Activated CD4-positive, alpha-beta T cell treated with anti-CD3 and anti-CD28 coated beads, Interleukin-2, Interleukin-4, amounts not matched to agents 100 ng/mL and 50 ng/mL, durations not matched to agents 16 hours and 8 hours (primary cell): Measurements from ENCODE around the gene ANK2.
A peak's percentile ranks its signal among the peaks of the same experiment; 100 is the strongest.

ENCODE experiments used
- DNase-seq: peaks from one replicate; pipeline ENCODE4 v3.0.0-alpha.2; 2020; ENCODE audit warnings: low spot score

ANK2 gene

DNA sequence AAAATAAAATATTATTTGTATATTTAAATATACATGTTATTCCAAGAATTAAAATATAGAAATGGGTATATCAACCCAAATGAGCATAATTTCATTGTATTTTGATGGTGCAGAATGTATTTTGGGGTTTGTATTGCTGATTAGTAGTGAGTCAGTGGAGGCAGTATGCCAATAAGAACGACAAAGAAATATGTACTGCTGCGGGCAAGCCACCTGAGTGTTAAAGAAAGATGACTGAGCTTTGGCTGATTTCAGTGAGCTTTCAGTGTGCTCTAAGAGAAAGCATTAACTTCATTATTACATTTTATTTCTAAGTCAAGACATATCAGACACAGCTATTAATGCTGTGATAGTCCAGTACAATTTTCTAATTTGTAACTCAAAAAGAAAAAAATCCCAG is 297.8 kb downstream of the ANK2 start:
- DNase-seq: no peak

DNA sequence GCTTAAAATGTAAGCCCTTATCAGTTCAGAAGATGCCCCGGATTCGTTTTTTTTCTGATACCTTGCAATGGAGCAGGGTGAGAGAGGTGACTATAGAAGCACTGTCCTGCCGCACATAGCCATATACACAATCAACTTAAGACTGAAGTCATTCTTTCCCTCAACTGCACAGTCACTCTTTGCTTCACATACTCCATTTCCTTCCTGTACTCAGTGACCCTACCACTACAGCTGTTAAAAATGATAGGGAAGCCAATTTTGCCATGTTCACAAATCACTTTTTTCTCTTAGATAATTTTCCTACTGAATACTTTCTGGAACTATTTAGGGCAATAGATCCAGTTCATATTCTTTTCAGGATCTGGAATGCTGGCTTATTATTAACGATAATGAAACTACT is 300.0 kb downstream of the ANK2 start:
- DNase-seq: no peak

DNA sequence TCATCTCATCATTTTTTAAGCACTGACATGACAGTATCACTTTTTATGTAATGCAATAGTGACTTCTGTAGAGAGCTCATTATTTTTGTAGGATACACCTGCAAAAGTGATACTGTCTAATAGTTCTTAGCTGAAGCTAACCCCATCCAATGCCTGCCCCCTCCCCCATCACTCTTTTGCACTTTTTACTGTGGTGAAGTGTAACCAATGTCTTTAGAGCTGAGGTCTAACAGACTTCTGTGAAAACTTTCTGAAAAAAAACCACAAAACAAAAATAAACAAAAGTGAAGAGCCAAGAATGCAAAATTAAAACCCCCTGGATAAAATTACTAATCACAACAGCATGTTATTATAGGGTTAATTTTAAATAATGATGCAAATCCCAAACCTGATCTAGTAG is 301.1 kb downstream of the ANK2 start:
- DNase-seq: no peak

DNA sequence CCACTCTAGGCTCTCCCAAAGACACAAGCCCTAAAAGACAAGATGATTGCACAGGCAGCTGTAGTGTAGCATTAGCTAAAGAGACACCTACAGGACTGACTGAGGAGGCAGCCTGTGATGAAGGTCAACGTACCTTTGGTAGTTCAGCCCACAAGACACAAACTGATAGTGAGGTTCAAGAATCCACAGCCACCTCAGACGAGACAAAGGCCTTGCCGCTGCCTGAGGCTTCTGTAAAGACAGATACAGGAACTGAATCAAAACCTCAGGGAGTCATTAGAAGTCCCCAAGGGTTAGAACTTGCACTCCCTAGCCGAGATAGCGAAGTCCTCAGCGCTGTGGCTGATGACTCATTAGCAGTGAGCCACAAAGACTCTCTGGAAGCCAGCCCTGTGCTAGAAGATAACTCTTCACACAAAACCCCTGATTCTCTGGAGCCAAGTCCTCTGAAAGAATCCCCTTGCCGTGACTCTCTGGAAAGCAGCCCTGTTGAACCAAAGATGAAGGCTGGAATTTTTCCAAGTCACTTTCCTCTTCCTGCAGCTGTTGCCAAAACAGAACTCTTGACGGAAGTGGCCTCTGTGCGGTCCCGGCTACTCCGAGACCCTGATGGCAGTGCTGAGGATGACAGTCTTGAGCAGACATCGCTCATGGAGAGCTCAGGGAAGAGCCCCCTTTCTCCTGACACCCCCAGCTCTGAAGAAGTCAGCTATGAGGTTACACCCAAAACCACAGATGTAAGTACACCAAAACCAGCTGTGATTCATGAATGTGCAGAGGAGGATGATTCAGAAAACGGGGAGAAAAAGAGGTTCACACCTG is 306.3 kb downstream of the ANK2 start:
- peak; percentile 91 for DNase-seq

DNA sequence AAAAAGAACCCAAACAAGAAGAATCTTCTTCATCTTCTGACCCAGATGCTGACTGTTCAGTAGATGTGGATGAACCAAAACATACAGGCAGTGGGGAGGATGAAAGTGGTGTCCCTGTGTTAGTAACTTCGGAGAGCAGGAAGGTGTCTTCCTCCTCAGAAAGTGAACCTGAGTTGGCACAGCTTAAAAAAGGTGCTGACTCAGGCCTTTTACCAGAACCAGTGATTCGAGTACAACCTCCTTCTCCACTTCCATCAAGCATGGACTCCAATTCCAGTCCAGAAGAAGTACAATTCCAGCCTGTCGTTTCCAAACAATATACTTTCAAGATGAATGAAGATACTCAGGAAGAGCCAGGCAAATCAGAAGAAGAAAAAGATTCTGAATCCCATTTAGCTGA is 307.0 kb downstream of the ANK2 start:
- DNase-seq: no peak

DNA sequence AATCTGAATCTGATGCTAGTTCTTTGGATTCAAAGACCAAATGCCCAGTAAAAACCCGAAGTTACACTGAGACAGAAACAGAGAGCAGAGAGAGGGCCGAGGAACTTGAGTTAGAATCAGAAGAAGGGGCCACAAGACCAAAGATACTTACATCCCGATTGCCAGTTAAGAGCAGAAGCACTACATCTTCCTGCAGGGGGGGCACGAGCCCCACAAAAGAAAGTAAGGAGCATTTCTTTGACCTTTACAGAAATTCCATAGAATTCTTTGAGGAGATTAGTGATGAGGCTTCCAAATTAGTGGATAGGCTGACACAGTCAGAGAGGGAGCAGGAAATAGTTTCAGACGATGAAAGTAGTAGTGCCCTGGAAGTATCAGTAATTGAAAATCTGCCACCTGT is 309.3 kb downstream of the ANK2 start:
- DNase-seq: no peak

DNA sequence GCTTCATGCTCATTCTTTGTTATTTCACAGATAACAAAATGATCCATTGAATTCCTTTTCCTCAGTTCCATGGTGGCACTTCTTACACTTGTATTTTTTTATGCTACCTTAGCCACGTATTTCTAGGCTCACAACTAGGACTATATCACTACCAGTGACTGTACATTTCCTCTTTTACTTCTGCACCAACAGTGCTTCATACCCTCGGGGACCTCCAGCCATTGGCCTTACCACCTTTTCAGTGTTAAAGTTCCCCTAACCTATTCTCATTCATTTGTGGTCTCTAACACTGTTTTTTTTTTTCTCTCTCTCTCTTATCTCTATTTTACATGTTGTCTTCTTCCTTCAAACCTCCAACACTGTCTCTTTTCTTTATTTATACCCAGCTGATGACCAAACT is 315.9 kb downstream of the ANK2 start:
- DNase-seq: no peak

DNA sequence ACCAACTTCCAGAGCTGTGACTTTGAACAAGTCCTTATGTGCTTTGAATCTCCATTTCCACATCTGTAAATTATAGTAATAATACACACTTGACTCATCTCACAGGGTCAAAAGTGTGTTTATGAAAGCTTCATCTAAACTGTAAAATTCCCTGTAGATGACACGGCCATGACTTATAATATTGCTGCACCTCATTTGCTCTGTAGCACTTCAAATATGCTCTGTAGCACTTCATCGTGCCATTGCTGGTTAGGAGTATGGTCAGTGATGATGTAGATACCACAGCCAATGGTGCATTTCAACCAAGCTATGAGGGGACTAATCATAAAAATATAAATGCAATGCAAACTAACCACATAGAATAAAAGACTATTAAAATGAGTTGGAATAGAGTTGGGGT is 318.6 kb downstream of the ANK2 start:
- no peak for DNase-seq

DNA sequence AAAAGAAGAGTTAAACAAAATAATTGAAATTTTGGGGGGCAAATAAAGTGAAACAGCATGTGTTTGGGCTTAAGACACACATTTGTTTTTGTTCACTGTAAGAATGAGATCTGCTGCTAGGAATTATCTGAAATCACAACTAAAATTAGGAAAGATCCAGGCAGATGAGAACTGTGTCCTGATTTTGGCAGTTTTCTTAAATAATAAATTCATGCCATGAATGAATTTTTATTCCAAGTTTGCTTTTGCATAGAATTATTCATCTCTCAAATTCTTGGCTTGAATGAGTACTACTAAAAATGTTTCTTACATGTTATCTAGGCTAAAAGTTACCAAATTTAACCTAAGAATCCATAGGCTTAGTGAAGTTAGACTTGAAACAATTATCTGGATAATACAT is 321.7 kb downstream of the ANK2 start:
- DNase-seq: no peak

DNA sequence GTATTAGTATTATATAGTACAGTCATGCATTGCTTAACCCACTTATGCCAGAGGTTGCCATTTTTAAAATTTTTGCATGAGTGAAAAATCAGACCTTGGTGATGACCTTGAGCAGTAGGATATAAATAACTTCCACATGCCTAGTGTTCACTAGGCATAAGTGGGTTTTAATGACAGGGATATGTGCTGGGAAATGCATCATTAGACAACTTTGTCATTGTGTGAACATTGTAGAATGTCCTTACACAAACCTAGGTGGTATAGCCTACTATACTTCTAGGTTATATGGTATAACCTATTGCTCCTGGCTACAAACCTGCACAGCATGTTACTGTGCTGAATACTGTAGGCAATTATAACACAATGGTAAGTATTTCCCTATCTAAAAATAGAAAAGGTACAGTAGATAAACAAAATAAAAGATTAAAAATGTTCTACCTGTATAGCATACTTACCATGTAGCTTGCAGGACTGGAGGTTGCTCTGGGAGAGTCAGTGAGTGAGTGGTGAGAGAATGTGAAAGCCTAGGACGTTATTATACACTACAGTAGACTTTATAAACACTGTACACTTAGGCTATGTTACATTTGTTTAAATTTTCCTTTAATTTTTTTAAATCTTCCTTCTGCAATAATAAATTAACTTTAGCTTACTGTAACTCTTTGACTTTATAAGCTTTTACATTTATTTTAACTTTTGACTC is 326.7 kb downstream of the ANK2 start:
- DNase-seq: no peak

DNA sequence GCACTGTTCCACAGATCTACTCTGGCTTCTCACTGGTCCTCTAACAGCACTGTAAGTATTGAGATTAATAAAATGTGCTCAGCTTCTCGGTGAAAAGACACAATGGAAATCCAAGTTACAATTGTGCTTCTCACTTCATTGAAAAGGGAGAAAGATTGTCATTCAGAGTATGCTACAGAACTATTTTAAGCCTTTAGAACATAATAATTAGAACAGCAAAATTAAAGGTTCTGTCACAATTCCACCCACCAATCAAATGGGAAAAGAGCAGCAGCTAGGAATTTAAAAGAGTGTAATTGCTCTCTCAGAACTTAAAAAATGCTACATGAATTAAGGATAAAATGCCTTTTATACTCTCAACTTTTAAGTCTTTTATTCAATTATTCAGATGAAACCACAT is 329.4 kb downstream of the ANK2 start:
- no peak for DNase-seq

DNA sequence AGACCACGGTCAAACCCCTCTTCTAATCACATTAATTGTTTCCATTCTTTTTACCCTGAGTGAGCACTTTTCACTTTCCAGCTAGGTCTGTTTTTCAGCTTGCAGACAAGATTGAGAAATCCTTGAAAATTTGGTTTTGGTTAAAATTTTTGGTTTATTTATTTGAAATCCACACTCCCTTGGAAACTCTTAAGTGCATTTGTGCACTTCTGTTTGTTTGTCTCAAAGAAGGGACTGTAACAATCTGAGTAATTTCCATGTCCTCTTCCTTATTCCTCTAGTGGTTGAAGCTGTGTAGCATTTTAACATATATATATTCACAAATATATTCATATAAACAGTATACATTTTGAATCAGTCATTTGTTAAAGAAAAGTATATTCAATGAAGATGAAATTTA is 333.3 kb downstream of the ANK2 start:
- DNase-seq: no peak

DNA sequence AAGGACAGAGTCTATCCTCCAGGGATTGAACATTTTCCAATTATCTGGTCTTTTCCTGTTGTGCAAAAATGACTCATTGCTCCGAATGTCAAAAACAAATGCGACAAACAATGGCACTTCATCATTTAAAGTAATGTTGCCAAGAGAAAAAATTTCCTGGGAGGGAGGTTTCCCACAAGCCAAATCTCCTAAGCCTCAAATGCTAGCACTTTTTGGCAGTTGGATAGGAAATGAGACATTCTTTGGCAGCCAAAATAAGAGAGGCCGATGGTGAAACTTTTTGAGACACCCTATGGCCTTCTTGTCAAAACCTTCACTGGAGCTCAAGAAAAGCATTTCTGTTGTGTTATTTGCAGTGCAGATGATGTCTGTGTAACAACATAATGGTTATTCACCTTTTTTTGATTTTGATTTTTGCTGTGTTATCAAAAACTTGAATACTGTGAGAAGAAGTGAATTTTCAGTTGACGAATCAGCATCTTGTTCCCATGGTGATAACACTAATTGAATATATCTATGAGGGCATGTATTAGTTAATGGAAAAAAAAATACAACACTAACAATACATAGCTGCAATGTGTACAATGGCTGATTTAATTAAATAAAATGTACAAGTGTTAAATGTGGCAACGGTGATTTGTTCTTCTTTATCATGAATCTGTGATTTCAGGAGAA is 333.8 kb downstream of the ANK2 start:
- no peak for DNase-seq

DNA sequence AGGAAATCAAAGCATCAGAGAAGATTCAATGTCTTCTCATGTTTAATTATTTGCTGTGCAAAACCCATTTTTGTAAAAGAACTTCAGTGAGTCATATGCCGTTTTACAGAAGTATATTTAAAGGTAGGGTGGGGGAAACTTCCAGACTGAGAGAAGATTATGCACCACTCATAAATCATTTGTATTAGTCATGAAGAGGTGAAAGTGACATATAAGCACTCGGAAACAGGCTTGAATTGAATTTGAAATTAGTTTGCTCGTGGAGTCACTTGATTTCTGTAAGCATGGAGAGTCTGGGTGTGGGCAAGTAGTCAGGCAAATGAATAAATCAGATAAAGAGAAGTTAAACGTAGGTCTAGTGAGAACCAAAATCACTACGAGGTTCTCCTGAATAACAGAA is 335.1 kb downstream of the ANK2 start:
- DNase-seq: peak; percentile 6

DNA sequence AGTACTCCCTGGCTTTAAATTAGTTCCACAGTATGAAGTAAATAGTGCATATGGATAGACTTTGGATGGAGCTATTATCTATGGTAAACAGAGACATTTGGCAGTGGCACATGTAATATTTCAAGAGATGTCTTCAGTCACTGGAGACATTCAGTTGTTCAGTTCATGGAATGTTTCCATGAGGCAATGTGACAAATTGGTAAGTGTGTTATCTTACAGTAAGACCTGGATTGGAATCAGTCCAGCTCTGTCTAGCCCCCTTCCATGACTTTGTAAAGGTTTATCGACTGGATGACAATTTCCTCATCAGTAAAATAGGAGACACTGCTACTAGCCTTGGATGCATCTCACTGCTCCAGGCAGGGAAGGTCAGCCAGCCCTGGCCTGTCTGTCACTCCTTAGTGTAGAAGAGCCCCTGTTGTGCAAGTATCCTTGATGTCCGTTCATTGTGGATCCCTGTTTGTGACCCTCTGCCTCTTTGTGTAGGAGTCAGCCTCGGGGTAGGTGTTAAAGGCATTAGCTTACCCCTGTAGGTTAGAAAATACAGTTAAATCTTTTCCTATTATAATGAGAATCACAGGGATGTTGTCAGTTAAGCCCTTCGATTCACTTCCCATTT is 335.9 kb downstream of the ANK2 start:
- DNase-seq: no peak

DNA sequence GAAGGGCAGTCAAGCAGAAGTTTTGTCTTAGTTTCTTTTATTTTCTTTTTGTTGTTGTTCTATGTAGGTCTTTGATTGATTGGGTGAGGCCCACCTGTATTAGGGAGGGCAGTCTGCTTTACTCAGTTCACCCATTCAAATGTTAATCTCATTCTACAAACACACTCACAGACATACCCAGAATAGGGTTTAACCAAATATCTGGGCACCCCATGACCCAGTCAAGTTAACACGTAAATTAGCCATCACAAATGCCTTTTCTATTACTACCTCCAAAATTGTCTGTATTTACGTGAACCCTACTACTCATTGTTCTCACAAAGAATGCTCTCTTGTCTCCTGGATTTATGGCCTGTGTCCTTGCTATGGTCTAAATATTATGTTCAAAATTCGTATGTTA is 339.7 kb downstream of the ANK2 start:
- no peak for DNase-seq

DNA sequence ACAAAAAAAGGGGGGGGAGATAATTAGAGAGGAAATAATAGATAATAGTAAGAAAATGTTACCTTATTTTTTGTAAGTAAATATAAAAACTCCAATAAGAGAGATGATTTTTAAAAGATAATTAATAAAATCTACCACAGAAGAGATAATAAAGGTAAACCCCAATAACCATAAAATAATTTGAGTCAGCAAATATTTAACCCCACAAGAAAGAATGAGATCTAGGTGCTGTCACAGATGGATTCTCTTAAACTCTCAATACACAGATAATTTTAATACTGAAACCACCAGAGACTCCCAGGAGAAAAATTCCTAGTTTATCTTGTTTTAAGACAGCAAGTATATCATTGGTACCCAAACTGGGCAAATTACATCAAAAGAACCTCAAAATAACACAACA is 341.4 kb downstream of the ANK2 start:
- DNase-seq: no peak

DNA sequence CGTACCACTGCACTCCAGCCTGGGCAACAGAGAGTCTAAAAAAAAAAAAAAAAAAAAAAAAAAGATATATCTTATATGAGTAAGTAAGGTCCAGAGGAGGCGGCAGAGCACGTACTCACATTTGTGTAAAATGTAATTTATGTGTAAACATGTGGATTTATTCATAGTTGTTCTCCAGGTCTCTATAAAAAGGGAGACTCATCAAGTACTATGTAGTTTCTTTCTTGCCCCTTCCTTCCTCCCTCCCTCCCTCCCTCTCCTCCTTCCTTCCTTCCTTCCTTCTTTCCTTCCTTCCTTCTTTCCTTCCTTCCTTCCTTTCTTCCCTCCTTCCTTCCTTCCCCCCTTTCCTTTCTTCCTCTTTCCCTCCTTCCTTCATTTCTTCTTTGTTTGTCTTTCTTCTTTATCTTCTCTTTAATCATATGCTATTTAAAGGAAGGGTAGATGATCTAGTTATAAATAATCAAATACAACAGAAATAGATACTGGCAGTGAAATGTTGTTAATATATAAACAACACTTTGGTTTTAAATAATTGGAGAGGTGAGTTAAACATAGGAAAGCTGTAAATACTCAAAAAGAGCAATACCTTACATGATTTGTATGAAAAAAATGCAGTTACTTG is 344.8 kb downstream of the ANK2 start:
- no peak for DNase-seq

DNA sequence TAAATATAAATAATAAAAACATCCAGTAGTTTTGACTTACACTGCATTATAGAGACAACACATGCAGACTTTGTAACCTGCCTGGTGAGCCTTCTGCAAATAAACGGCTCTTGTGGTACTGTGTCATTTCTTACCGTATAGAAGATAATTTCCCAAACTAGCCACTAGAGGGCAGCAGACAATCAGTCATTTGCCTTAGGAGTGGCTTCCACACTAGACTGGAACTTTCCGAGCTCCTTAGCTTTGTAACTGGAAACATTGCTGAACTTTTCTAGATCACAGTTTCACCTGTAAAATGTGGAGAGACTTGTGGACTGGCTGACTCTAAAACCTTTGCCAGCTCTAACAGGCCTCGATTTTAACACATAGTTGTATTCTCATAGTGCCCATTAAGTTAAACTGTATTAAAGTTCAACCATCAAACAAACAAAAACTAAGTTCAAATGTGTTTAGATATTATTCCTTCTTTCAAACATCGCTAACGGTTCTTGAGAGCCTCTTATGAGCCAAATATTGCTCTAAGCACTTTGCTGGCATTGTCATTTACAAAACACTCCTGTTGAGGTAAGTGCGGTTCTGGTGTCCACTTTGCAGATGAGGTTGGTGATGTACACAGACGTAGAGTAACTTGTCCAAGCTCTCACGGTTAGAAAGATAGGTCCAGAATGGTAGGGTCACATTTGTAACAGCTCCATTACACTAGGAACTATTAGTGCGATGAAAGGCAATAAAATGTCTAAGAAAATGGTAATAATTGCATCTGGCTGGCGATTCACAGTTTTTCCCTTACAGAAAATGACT is 345.5 kb downstream of the ANK2 start:
- DNase-seq: peak; percentile 86

DNA sequence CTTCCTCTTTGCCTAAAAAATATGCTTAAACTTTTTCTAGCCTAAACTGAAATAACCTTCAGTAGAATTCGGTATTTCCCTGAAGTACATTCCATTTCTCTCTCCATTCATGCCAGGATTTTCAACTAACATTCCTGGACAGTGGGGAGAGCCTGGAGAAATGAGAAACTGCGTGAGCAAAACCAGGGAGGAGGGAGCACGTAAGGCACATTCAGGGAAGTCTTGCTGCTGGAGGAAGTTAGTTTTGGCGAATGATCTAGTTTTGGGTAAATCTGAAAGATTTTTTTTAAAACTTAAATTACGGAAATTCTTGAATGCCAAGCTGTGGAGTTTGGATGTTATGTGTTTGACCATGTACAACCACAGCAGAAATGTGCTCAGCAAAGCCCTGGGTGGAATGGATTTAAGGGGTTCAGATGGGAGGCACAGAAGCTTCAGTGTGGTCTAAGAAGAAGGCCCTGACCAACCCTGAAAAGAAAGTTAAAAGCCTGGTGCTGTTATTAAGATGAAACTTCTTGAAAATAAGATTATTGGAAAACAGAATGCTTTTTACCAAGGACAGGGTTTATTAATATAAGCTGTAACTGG is 347.8 kb downstream of the ANK2 start:
- no peak for DNase-seq
